ENCODE results near the gene METTL8. TPM values are rescaled to one million over a fixed set of nuclear protein-coding genes. Genes with fewer than 3 reads are reported as not detected.

Gene METTL8
- total RNA-seq, 1 experiment from 2014 or later: 55.1 TPM

DNA sequence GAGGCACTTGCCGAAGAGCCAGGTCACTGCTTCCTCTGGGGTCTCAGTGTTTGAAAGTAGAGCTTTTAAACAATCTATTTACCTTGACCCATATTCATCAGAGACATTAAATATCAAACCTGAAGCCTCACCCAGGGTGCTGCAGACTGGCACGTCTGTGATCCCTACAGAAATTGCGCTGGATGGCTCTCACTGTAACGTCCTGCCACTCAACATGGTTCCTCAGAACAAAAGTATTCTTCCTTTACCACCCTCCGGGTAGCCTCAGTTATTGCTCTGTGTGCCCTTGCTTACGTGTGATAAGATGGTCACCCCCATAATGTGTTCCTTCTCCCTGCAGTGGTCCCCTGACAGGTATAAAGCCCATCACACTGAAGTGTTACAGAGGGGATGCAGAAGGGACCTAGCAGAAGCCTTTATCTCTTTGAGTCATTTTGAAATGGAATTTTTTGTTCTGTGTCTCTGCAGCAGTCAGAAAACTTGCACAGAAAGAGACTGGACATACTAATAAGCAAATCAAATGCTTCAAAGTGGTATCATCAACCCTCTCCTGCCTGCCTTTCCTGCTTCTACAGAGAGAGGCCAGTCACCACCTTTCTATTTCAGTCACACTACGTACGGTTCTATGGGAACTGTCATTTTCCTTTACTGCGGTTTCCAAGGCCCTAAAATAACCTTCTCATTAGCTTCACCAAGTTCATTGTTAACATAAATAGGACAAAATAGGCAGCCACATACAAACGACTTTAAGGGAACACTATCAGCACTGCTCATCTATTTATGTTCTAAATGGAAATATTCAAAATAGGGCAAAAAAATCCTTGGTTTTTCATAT is 86.8 kb downstream of the METTL8 start:
- CTCF ChIA-PET: interaction anchor here (0.5 to 1.9 kb wide), 3 partner anchors 69 to 403 kb away, joined by 3 to 11 read pairs (median 4); no protein-coding TSS in a partner anchor
- H3K27ac Mint-ChIP-seq (ENCODE audit: low read depth, unreplicated experiment): peak overlapping the region; percentile 65

GRCh38 chr2:171345971-171346722 is 87.6 kb downstream of the METTL8 start:
- TF ChIP-seq, protein P1, sequence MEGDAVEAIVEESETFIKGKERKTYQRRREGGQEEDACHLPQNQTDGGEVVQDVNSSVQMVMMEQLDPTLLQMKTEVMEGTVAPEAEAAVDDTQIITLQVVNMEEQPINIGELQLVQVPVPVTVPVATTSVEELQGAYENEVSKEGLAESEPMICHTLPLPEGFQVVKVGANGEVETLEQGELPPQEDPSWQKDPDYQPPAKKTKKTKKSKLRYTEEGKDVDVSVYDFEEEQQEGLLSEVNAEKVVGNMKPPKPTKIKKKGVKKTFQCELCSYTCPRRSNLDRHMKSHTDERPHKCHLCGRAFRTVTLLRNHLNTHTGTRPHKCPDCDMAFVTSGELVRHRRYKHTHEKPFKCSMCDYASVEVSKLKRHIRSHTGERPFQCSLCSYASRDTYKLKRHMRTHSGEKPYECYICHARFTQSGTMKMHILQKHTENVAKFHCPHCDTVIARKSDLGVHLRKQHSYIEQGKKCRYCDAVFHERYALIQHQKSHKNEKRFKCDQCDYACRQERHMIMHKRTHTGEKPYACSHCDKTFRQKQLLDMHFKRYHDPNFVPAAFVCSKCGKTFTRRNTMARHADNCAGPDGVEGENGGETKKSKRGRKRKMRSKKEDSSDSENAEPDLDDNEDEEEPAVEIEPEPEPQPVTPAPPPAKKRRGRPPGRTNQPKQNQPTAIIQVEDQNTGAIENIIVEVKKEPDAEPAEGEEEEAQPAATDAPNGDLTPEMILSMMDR (IDR thresholded peaks at IDR 0.05; ENCODE audit: unreplicated experiment): no peak
- H3K4me3 Mint-ChIP-seq (ENCODE audit: unreplicated experiment): no peak overlapping the region
- CTCF ChIA-PET: no interaction called here
- intact Hi-C loops (cut with micrococcal nuclease): loop anchor here (5.0 kb wide), 1 partner anchor 71 kb away; no protein-coding TSS in a partner anchor
- H3K4me1 Mint-ChIP-seq (ENCODE audit: insufficient read depth, unreplicated experiment): peaks cover 16% of the 10 kb centered on the region
- no peaks in the 10 kb centered on the region for H3K27me3 Mint-ChIP-seq (ENCODE audit: insufficient read depth, unreplicated experiment)
- POLR2A ChIA-PET: interaction anchor here (1.2 kb wide), 1 partner anchor 12 kb away, joined by 5 read pairs; no protein-coding TSS in a partner anchor
- H3K27ac Mint-ChIP-seq (ENCODE audit: low read depth, unreplicated experiment): no peak overlapping the region
- no peak for DNase-seq (ENCODE audit: unreplicated experiment)
- no peaks in the 10 kb centered on the region for H3K9me3 Mint-ChIP-seq (ENCODE audit: unreplicated experiment)
- no TSS peak for BruUV-seq (replicated peaks)
- H3K36me3 Mint-ChIP-seq (ENCODE audit: insufficient read depth, unreplicated experiment): peaks cover 12% of the 10 kb centered on the region

More for the DNA sequence above, 86.8 kb downstream of the METTL8 start:
- DNase-seq (ENCODE audit: unreplicated experiment): no peak
- H3K27me3 Mint-ChIP-seq (ENCODE audit: insufficient read depth, unreplicated experiment): no peaks in the 10 kb centered on the region
- H3K4me1 Mint-ChIP-seq (ENCODE audit: insufficient read depth, unreplicated experiment): peaks cover 16% of the 10 kb centered on the region
- POLR2A ChIA-PET: interaction anchor here (0.5 to 2.1 kb wide), 2 partner anchors 64 to 316 kb away, joined by 3 to 6 read pairs; no protein-coding TSS in a partner anchor
- peaks cover 12% of the 10 kb centered on the region for H3K36me3 Mint-ChIP-seq (ENCODE audit: insufficient read depth, unreplicated experiment)
- no peak overlapping the region for H3K4me3 Mint-ChIP-seq (ENCODE audit: unreplicated experiment)
- intact Hi-C loops (cut with micrococcal nuclease): loop anchor here (5.0 kb wide), 1 partner anchor 70 kb away; no protein-coding TSS in a partner anchor
- no peaks in the 10 kb centered on the region for H3K9me3 Mint-ChIP-seq (ENCODE audit: unreplicated experiment)
- TF ChIP-seq, protein P1 (IDR thresholded peaks at IDR 0.05; ENCODE audit: unreplicated experiment): no peak
- no TSS peak for BruUV-seq (replicated peaks)

GRCh38 chr2:171344182-171344581 is 89.6 kb downstream of the METTL8 start:
- TF ChIP-seq, protein P1 (IDR thresholded peaks at IDR 0.05; ENCODE audit: unreplicated experiment): no peak
- H3K9me3 Mint-ChIP-seq (ENCODE audit: unreplicated experiment): no peaks in the 10 kb centered on the region
- CTCF ChIA-PET: no interaction called here
- no peak for DNase-seq (ENCODE audit: unreplicated experiment)
- intact Hi-C loops (cut with micrococcal nuclease): no loop called here
- no TSS peak for BruUV-seq (replicated peaks)
- no peak overlapping the region for H3K27ac Mint-ChIP-seq (ENCODE audit: low read depth, unreplicated experiment)
- peaks cover 18% of the 10 kb centered on the region for H3K36me3 Mint-ChIP-seq (ENCODE audit: insufficient read depth, unreplicated experiment)
- H3K27me3 Mint-ChIP-seq (ENCODE audit: insufficient read depth, unreplicated experiment): no peaks in the 10 kb centered on the region
- H3K4me3 Mint-ChIP-seq (ENCODE audit: unreplicated experiment): no peak overlapping the region
- H3K4me1 Mint-ChIP-seq (ENCODE audit: insufficient read depth, unreplicated experiment): peaks cover 16% of the 10 kb centered on the region
- POLR2A ChIA-PET: no interaction called here

- Mint-ChIP-seq H3K4me3 (ENCODE audit: unreplicated experiment) (no peak overlapping the region), H3K36me3 (ENCODE audit: insufficient read depth, unreplicated experiment) (peaks cover 24% of the 10 kb centered on the region), H3K27ac (ENCODE audit: low read depth, unreplicated experiment) (no peak overlapping the region), H3K9me3 (ENCODE audit: unreplicated experiment) (no peaks in the 10 kb centered on the region), H3K27me3 (ENCODE audit: insufficient read depth, unreplicated experiment) (no peaks in the 10 kb centered on the region), H3K4me1 (ENCODE audit: insufficient read depth, unreplicated experiment) (peaks cover 6% of the 10 kb centered on the region)
- BruUV-seq (replicated peaks): no TSS peak
- intact Hi-C loops (cut with micrococcal nuclease): no loop called here
- no peak for DNase-seq (ENCODE audit: unreplicated experiment)
- CTCF ChIA-PET: interaction anchor here (0.9 kb wide), 1 partner anchor 256 kb away, joined by 3 read pairs; no protein-coding TSS in a partner anchor
- TF ChIP-seq, protein P1 (IDR thresholded peaks at IDR 0.05; ENCODE audit: unreplicated experiment): no peak
- POLR2A ChIA-PET: no interaction called here
Measured at GRCh38 chr2:171342067-171342413, 91.8 kb downstream of the METTL8 start.

Measured in MCF 10A (cell line).